ENCODE results near the gene CAV1.

GRCh38 chr7:116607299-116607698 lies 82.5 kb downstream of the CAV1 start:
- TF ChIP-seq EZH2 (IDR thresholded peaks at IDR 0.05; ENCODE audit: low read depth, unreplicated experiment): no peak
- TF ChIP-seq CTCF (conservative IDR thresholded peaks at IDR 0.05; ENCODE audit: low read depth in 2 of 2): no peak
- no peak for TF ChIP-seq POLR2AphosphoS5 (IDR thresholded peaks at IDR 0.05; ENCODE audit: low read depth)
- no peak for TF ChIP-seq CREB1 (CRISPR knock-in tag; IDR thresholded peaks at IDR 0.05; ENCODE audit: low read depth)
- TF ChIP-seq ZNF331 (CRISPR knock-in tag; IDR thresholded peaks at IDR 0.05; ENCODE audit: low read depth): no peak
- TF ChIP-seq ZNF114 (CRISPR knock-in tag; IDR thresholded peaks at IDR 0.05): no peak
- no peak for TF ChIP-seq EZH2phosphoT487 (IDR thresholded peaks at IDR 0.05; ENCODE audit: unreplicated experiment)
